DND-41 (cell line): ENCODE data around the gene NMUR1.

Experiments
- EZH2 ChIP-seq: IDR thresholded peaks from 3 replicates; pipeline ENCODE4 v1.6.1; 2012; ENCODE audit warnings: borderline replicate concordance, low read depth, mild to moderate bottlenecking, moderate library complexity, low read length, inconsistent platforms; ENCODE audit not compliant: severe bottlenecking
- TF ChIP-seq, protein P1 (sequence below): IDR thresholded peaks from 2 replicates; pipeline ENCODE4 v1.5.1; 2012; ENCODE audit warnings: borderline replicate concordance, low read length, moderate library complexity, mild to moderate bottlenecking; ENCODE audit not compliant: poor library complexity, severe bottlenecking; ENCODE audit errors: extremely low read depth

DNA sequence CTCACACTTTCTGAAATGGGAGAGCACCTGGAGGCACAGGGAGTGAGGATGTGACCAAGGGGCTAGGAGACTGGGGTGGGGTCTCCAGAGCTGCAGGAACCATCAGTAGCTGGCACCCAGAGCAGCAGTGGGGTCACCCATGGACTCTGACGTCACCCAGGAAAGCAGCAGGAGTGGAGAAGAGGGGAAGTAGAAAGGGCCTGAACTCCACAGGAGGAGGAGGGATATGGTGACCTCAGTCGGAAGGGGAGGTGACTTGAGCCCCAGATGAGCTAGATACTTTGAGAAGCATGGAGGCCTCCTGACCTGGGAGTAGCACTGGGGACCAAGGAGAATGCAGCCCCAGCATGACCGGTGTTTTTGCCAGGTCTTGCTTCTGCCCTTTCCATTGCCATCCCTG is 8.8 kb downstream of the NMUR1 start:
- TF ChIP-seq, protein P1, sequence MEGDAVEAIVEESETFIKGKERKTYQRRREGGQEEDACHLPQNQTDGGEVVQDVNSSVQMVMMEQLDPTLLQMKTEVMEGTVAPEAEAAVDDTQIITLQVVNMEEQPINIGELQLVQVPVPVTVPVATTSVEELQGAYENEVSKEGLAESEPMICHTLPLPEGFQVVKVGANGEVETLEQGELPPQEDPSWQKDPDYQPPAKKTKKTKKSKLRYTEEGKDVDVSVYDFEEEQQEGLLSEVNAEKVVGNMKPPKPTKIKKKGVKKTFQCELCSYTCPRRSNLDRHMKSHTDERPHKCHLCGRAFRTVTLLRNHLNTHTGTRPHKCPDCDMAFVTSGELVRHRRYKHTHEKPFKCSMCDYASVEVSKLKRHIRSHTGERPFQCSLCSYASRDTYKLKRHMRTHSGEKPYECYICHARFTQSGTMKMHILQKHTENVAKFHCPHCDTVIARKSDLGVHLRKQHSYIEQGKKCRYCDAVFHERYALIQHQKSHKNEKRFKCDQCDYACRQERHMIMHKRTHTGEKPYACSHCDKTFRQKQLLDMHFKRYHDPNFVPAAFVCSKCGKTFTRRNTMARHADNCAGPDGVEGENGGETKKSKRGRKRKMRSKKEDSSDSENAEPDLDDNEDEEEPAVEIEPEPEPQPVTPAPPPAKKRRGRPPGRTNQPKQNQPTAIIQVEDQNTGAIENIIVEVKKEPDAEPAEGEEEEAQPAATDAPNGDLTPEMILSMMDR: no peak
- TF ChIP-seq EZH2: no peak
